OCI-LY3 (cell line): ENCODE data around the gene LHFPL6.

Experiments
- H2AFZ ChIP-seq: fragments of 200-600, 300-600 bp; shearing (Covaris generic); 2 replicates; pipeline ENCODE4 v1.6.0; 2014; ENCODE audit warnings: antibody characterized with exemption, low read depth, low read length
- H3K27ac ChIP-seq: fragments of 200-600, 300-600 bp; sonication (generic); 2 replicates; pipeline ENCODE4 v1.5.1; 2014; ENCODE audit warnings: mild to moderate bottlenecking, low read length, moderate library complexity, mixed read lengths
- H3K27me3 ChIP-seq: fragments of 200-600, 300-600 bp; sonication (generic); 2 replicates; pipeline ENCODE4 v1.6.1; 2014; ENCODE audit warnings: low read depth, low read length, mixed read lengths
- H3K36me3 ChIP-seq: fragments of 200-600, 300-600 bp; sonication (generic); replicated peaks from 2 replicates; pipeline ENCODE3; 2014; ENCODE audit warnings: low read depth, low read length, mixed read lengths
- H3K4me1 ChIP-seq: fragments of 300-600, 200-600 bp; sonication (generic); 2 replicates; pipeline ENCODE4 v1.6.1; 2014; ENCODE audit warnings: low read length, mixed read lengths
- H3K4me2 ChIP-seq: fragments of 200-600, 300-600 bp; sonication (generic); 2 replicates; pipeline ENCODE4 v1.6.1; 2014; ENCODE audit warnings: low read length, mixed read lengths
- H3K4me3 ChIP-seq: fragments of 300-600, 200-600 bp; sonication (generic); 2 replicates; pipeline ENCODE4 v1.5.1; 2014; ENCODE audit warnings: antibody characterized with exemption, mild to moderate bottlenecking, low read length, moderate library complexity
- H3K79me2 ChIP-seq: fragments of 300-600, 200-600 bp; shearing (Covaris generic); 2 replicates; pipeline ENCODE4 v1.6.1; 2014; ENCODE audit warnings: mild to moderate bottlenecking, low read length, mixed read lengths
- H3K9ac ChIP-seq: fragments of 300-600, 200-600 bp; shearing (Covaris generic); 2 replicates; pipeline ENCODE4 v1.6.0; 2014; ENCODE audit warnings: mild to moderate bottlenecking, low read length, moderate library complexity
- H3K9me3 ChIP-seq: fragments of 200-600, 300-600 bp; shearing (Covaris generic); 2 replicates; pipeline ENCODE4 v1.6.1; 2014; ENCODE audit warnings: low read length, mixed read lengths; ENCODE audit not compliant: insufficient read depth
- H4K20me1 ChIP-seq: fragments of 200-600, 300-600 bp; sonication (generic); 2 replicates; pipeline ENCODE4 v1.6.1; 2016; ENCODE audit warnings: low read length, mixed read lengths; ENCODE audit not compliant: insufficient read depth
- EZH2phosphoT487 ChIP-seq: fragments of 200-600 bp; shearing (Covaris generic); IDR thresholded peaks from 2 replicates; pipeline ENCODE4 v1.6.1; 2018; ENCODE audit warnings: antibody characterized with exemption, mixed run types, low read depth
- TF ChIP-seq, protein P1 (sequence below): fragments of 200-600, 300-600 bp; sonication (generic); IDR thresholded peaks from 2 replicates; pipeline ENCODE4 v1.5.1; 2014; ENCODE audit warnings: antibody characterized with exemption, low read length, low read depth

LHFPL6 gene

DNA sequence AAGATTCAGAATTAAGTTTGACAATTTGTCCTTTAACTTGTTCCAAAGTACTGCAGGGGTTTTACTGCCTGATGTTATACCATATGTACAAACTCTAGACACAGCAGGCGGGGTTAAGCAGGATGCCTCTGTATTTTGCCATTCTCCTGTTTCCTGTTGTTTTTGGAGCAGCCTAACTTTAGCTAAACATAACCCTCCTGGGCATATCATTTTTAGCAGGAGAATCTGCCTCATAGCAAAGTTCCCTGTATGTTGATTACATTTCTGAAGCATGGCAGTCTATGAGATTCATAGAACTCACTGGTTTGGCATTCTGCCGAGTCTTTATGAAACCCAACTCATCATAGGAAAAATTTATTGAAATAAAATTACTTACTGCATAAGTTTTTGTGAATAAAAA lies 5.2 kb downstream of the LHFPL6 start:
- no peak overlapping the region for H3K4me3 ChIP-seq
- H3K27me3 ChIP-seq, result no peaks in the 10 kb centered on the region
- H3K9ac ChIP-seq, result no peak overlapping the region
- H3K36me3 ChIP-seq, result peaks cover 25% of the 10 kb centered on the region
- H3K4me1 ChIP-seq, result peaks cover 46% of the 10 kb centered on the region
- peaks cover 48% of the 10 kb centered on the region for H3K79me2 ChIP-seq
- peak overlapping the region; percentile 42 for H3K4me2 ChIP-seq
- 0 out of 2 replicates have a peak, but pooled peaks cover 4% of the 10 kb centered on the region for H4K20me1 ChIP-seq
- H2AFZ ChIP-seq, result no peak overlapping the region
- TF ChIP-seq, protein P1, sequence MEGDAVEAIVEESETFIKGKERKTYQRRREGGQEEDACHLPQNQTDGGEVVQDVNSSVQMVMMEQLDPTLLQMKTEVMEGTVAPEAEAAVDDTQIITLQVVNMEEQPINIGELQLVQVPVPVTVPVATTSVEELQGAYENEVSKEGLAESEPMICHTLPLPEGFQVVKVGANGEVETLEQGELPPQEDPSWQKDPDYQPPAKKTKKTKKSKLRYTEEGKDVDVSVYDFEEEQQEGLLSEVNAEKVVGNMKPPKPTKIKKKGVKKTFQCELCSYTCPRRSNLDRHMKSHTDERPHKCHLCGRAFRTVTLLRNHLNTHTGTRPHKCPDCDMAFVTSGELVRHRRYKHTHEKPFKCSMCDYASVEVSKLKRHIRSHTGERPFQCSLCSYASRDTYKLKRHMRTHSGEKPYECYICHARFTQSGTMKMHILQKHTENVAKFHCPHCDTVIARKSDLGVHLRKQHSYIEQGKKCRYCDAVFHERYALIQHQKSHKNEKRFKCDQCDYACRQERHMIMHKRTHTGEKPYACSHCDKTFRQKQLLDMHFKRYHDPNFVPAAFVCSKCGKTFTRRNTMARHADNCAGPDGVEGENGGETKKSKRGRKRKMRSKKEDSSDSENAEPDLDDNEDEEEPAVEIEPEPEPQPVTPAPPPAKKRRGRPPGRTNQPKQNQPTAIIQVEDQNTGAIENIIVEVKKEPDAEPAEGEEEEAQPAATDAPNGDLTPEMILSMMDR, result no peak
- no peak for TF ChIP-seq EZH2phosphoT487
- H3K27ac ChIP-seq, result no peak overlapping the region
- H3K9me3 ChIP-seq, result no peaks in the 10 kb centered on the region

DNA sequence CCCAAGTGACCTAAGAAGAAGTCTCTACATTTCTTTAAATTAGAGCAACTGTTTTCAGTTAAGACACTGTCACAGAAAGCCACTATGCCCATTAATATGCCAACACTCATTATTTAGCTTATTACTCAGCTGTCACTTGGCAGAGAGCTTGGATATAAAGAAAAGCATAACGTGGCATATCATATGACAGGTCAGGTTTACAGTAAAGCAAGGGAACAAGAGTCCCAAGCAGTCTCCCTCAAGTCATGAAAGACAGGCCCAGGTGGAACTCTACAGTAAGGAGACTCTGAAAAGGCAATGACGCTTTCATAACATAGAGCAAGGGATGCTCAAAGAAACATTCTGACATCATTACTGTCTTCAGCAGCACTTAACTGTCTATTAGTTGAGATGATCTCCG lies 6.3 kb downstream of the LHFPL6 start:
- TF ChIP-seq EZH2phosphoT487, result no peak
- TF ChIP-seq, protein P1, result no peak
- Histone ChIP-seq H3K4me2 (peak overlapping the region; percentile 42), H3K36me3 (peaks cover 25% of the 10 kb centered on the region), H3K4me3 (no peak overlapping the region), H3K4me1 (peaks cover 42% of the 10 kb centered on the region), H2AFZ (no peak overlapping the region), H3K9ac (no peak overlapping the region), H3K27me3 (no peaks in the 10 kb centered on the region), H3K79me2 (peaks cover 41% of the 10 kb centered on the region), H3K27ac (peak overlapping the region; percentile 7; the same call in 1 of the 2 replicates), H4K20me1 (0 out of 2 replicates have a peak, but pooled peaks cover 4% of the 10 kb centered on the region), H3K9me3 (no peaks in the 10 kb centered on the region)

DNA sequence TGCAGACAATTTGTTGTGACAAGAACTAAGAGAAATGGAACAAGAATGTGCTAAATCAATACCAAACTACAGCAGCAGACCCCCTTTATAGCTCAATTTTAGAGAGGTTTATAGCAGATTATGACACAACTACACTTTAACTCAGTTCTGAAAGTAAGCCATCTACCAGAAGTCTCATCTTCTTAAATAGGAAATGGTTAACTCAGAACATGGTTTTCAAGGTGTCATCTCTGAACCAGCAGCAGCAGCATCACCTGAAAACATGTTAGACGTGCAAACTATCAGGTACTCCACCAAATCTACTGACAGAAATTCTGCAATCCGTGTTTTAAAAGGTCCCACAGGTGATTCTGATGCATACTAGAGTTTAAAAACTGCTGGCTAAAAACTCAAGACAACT lies 6.8 kb downstream of the LHFPL6 start:
- no peak overlapping the region for H2AFZ ChIP-seq
- H3K27me3 ChIP-seq, result no peaks in the 10 kb centered on the region
- peaks cover 43% of the 10 kb centered on the region for H3K79me2 ChIP-seq
- peak overlapping the region; percentile 6 for H3K4me2 ChIP-seq
- H3K4me1 ChIP-seq, result peaks cover 38% of the 10 kb centered on the region
- H4K20me1 ChIP-seq, result 0 out of 2 replicates have a peak, but pooled peaks cover 4% of the 10 kb centered on the region
- H3K36me3 ChIP-seq, result peaks cover 25% of the 10 kb centered on the region
- H3K4me3 ChIP-seq, result no peak overlapping the region
- TF ChIP-seq, protein P1, result no peak
- no peak for TF ChIP-seq EZH2phosphoT487
- H3K27ac ChIP-seq, result no peak overlapping the region
- H3K9ac ChIP-seq, result no peak overlapping the region
- no peaks in the 10 kb centered on the region for H3K9me3 ChIP-seq

DNA sequence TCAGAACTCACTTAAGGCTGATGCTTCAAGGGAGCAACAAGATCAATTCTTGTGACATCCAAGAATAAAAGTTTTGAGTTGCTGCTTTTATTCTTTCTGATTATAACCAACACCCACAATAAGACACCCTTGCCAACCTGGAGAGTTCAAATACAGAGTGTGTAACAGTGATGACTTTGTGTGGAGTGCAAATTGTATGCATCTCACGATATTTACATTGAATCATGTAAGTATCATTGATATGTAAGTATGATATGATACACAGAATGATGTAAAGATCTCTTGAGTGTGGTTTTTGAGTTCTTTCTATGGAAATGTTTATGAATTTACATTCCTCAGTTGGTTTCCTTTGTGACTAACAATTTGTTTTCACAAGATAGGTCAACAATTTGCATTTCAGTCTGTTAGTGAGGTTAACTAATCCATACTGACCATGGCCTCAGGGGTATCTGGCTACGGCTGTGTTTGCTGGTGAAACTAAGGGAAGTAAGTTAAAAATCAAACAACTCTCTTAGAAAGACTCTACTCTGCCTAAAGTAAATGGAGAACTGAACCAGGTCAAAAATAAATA lies 12.4 kb downstream of the LHFPL6 start:
- no peak overlapping the region for H3K9ac ChIP-seq
- no peak overlapping the region for H2AFZ ChIP-seq
- H3K4me2 ChIP-seq, result no peak overlapping the region
- 0 out of 2 replicates have a peak, but pooled peaks cover 3% of the 10 kb centered on the region for H3K4me1 ChIP-seq
- no peaks in the 10 kb centered on the region for H3K27me3 ChIP-seq
- TF ChIP-seq, protein P1, result no peak
- TF ChIP-seq EZH2phosphoT487, result no peak
- 0 out of 2 replicates have a peak, but pooled peaks cover 4% of the 10 kb centered on the region for H4K20me1 ChIP-seq
- H3K9me3 ChIP-seq, result no peaks in the 10 kb centered on the region
- H3K27ac ChIP-seq, result no peak overlapping the region
- no peak overlapping the region for H3K4me3 ChIP-seq
- peaks cover 2% of the 10 kb centered on the region for H3K36me3 ChIP-seq
- peaks cover 40% of the 10 kb centered on the region for H3K79me2 ChIP-seq
